AG09309 (cell line): ENCODE data around the gene IFT122.
A peak's percentile ranks its signal among the peaks of the same experiment; 100 is the strongest.
"Not testable (repeated sequence)": the region's sequence is repeated elsewhere in the genome, so short reads cannot be mapped to it uniquely, and the experiment has no call there.

Experiments
- DNase-seq: peaks from one replicate; pipeline ENCODE4 v3.0.0-alpha.2; 2010; ENCODE audit warnings: low read depth
- H3K4me3 ChIP-seq: 2 replicates; pipeline ENCODE4 v1.5.1; 2011; ENCODE audit warnings: mild to moderate bottlenecking, low read depth, low read length, moderate library complexity; ENCODE audit not compliant: control insufficient read depth
- TF ChIP-seq, protein P1 (sequence below): IDR thresholded peaks from 2 replicates; pipeline ENCODE4 v1.5.1; 2011; ENCODE audit warnings: mild to moderate bottlenecking, low read depth, low read length, inconsistent platforms; ENCODE audit not compliant: insufficient read depth, control insufficient read depth; ENCODE audit errors: missing control alignments

IFT122 gene

DNA sequence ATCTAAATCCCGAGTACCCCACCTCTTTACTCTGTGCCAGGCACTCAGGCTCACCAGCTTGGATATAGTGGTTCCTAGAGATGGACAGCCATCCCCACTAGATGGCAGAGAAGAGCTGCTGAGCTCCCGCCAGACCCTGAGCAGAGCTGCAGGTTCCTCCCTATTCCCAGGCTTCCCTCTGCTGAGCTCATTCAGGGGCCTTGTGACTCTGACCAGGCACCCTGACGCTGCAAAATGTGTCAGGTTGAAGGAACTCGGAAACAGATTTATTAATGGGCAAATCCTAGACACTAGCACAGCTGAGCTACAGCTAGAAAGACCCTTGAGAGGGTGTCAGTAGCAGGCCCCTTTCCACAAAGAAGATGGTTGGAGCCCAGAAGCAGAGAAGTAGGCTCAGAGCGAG is 50.2 kb downstream of the IFT122 start:
- DNase-seq, result peak; percentile 84
- TF ChIP-seq, protein P1, sequence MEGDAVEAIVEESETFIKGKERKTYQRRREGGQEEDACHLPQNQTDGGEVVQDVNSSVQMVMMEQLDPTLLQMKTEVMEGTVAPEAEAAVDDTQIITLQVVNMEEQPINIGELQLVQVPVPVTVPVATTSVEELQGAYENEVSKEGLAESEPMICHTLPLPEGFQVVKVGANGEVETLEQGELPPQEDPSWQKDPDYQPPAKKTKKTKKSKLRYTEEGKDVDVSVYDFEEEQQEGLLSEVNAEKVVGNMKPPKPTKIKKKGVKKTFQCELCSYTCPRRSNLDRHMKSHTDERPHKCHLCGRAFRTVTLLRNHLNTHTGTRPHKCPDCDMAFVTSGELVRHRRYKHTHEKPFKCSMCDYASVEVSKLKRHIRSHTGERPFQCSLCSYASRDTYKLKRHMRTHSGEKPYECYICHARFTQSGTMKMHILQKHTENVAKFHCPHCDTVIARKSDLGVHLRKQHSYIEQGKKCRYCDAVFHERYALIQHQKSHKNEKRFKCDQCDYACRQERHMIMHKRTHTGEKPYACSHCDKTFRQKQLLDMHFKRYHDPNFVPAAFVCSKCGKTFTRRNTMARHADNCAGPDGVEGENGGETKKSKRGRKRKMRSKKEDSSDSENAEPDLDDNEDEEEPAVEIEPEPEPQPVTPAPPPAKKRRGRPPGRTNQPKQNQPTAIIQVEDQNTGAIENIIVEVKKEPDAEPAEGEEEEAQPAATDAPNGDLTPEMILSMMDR, result peak; percentile 90
- no peak overlapping the region for H3K4me3 ChIP-seq

DNA sequence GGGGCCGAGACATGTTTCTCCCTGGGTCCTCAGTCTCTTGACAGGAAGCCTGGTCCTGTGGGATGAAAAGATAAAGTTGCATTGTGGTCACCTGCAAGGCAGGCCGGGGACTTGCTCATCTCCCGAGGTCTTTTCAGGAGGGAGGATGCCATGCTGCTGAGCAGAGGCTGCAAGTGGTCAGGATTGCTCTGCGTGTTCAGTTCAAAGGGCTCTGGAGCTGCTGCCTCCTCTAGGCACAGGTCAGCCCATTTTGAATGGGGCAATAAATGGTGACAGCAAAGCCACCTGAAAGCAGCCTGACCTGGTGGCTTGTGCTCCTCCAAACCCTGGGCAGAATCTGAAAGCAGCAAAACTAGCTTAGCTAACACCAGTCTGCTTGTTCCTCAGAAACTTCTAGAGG is 51.1 kb downstream of the IFT122 start:
- DNase-seq, H3K4me3 ChIP-seq: not testable (repeated sequence)

DNA sequence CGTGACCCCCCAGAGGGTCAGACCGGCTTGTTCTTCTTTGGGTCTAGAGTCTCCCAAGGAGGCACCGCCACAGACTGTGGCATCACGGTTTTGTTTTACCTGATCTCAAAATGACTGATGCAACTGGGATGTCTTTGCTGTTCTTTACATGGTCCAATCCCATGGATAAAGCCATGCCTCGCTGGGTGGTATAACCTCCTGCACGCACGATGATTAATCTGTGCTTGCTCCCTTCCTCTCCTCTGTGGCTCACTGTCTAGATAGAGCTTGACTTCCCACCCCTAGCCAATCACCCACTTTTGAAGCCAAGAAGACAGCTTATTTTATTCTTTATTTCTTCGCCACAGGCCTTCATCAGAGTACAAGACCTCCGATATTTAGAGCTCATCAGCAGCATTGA is 51.8 kb downstream of the IFT122 start:
- H3K4me3 ChIP-seq, result no peak overlapping the region
- TF ChIP-seq, protein P1, result no peak
- DNase-seq, result no peak

DNA sequence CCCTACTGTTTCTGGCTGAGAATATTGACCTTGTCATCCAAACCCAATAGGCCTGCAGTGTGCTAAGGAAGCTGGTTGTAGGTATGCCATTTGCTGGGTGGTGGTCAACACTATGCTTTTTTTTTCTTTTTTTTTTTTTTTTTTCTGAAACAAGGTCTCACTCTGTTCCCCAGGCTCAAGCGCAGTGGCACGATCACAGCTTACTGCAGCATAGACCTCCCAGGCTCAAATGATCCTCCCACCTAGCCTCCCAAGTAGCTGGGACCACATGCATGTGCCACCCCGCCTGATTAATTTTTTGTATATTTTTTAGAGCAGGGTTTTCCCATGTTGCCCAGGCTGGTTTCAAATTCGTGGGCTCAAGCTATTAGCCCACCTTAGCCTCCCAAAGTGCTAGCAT is 52.7 kb downstream of the IFT122 start:
- no peak overlapping the region for H3K4me3 ChIP-seq
- DNase-seq, result no peak
- TF ChIP-seq, protein P1, result no peak

DNA sequence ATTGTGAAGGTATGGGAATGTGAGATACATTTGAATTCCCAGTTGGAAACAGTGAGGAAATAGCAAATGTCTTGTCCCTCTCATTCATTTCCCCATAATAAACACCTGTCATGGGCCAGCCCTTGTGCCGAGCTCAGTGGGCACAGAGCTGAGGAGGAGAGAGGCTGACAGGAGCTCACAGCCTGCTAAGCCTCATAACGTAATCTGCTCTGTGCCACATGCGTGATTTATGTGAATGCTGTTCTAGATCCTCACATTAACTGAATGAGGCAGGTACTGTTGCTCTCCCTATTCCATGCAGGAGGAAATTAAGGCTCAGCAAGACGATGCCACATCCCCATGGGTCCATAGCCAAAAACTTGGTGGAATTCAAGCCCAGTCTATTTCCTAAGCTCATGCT is 53.2 kb downstream of the IFT122 start:
- no peak for DNase-seq
- TF ChIP-seq, protein P1, result no peak
- no peak overlapping the region for H3K4me3 ChIP-seq

DNA sequence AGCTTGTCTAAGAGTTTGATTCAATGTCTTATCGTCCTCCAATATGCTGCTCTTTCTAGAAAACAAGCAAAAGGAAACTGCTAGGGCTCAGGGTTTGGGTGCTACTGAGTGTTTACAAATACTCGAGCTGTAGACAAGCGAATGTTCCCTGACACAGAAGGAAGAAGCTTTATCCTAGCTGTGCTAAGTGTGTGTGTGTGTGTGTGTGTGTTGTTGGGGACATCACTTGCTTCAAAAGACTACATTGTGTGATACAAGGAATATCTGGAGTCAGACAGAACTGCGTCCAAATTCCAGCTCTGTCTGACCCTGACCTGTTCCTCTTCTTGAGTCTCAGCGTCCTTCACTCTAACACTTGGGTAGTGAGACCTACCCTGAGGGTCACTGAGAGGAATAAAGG is 54.5 kb downstream of the IFT122 start:
- DNase-seq, result not testable (repeated sequence)

DNA sequence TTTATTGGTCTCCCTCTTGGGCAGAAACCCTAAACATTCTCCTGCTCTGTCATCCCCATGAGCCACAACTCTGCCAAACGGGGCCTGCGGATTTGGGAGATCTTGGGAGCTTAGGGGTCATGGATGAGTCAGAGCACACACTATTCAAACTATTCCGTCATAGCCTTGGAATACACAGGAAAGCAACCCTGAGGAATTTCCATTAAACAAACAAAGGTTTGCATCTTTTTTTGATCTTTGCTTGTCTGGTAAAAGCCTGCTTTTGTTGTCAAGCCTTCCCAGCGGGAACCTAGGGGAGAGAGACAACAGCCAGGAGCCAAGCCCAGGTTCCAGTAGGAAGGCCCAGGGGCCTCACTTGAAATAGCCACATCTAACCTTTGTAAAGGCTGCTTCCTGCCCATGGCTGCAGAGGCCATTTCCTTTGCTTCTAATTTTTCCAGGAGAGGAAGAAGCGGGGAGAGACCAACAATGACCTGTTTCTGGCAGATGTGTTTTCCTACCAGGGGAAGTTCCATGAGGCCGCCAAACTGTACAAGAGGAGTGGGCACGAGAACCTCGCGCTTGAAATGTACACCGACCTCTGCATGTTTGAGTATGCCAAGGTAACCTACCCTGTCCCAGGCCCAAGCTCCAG is 55.1 kb downstream of the IFT122 start:
- H3K4me3 ChIP-seq, result not testable (repeated sequence)
- DNase-seq, result peak; percentile 46

More for the DNA sequence above, 54.5 kb downstream of the IFT122 start:
- H3K4me3 ChIP-seq, result not testable (repeated sequence)

DNA sequence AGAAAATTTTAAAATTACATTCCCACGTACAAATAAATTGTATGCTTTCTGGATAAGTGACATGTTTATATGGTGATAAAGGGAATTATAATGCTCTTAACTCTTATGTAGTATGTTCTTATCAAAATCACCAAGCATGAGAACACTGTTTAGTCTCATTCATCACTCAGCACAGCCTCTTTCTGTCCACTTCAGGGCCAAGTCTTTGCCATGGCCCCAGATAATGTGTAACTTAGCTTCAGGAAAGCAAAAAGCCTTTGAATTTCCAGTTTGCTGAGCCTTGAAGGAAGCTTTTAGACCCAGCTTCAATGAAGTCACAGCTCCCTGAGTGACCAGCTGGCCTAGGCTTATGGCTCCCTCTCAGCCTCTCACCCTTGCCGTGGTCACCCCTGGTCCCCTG is 57.9 kb downstream of the IFT122 start:
- not testable (repeated sequence) for H3K4me3 ChIP-seq, DNase-seq

DNA sequence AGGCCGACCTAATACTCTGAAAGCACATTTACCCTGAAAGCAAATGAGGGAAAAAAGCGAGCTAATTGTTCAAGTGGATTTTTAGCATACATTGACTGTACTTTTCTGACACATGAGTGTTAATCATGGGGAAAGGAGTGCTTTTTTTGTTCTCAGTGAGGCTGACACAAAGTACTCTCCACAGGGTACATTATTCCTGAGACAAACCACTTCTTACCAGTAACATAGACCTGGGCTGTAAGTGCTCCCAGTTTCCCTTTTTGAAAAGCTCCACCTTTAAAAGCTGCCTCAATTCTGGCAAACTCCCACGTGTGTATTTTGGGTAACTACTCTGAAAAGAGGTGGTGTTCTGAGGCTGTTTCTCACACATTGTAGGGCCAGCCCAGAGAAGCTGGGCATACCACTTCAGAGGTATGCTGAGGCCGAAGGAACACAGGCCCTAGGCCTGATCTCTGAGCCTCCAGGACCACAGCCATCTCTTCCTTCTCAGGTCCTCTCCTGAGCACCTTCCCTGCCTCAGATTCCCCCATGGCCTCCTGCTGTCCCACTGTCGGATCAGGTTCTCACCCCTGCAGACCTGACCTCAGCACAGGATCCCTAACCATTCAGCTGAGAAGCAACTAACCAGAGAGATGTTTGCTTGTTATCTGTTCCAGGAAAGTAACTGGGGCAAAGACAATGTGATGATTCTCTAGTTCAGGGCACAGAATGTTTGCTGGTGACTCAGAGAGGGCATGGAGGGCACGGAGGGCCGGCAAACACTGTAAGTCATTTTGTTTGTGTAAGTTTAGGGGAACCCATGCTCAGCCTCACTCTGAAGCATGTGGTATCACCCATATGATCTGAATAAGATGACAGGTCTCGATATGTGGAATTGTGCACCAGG is 58.8 kb downstream of the IFT122 start:
- H3K4me3 ChIP-seq, DNase-seq: not testable (repeated sequence)

DNA sequence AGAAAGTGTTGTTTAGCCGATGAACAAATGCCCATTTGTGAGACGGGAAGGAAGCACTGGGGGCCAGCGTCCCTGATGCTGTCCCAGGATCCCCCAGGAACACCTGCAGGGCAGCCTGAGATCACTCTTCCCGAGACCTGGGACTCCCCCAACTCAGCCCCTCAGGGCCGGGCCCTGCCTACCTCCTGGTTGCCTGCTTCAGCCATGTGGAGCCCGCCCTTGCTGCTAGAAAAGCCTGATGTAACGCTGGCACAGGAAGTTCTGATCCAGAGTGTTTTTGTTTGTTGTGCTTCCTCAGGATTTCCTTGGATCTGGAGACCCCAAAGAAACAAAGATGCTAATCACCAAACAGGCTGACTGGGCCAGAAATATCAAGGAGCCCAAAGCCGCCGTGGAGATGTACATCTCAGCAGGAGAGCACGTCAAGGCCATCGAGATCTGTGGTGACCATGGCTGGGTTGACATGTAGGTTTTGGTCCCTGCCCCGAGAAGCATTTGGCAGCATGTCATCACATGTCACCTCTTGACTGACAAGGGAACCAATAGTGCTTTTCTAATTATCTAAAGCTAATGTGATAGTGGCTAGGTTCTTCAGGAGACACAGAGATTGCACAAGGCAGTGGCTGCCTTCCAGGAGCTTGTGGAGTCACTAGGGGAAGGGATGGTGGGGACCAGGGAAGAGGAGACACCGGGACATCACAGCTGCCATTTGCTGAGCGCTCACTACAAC is 59.7 kb downstream of the IFT122 start:
- DNase-seq, H3K4me3 ChIP-seq: not testable (repeated sequence)
